Peyer's patch (tissue), 4 donors: ENCODE results near the gene MBD3. TPM values are rescaled to one million over a fixed set of nuclear protein-coding genes. Genes with fewer than 3 reads are reported as not detected.

Experiments used
- DNase-seq, 3 donors: peaks; one replicate each; pipeline ENCODE4 v3.0.0-alpha.2; 2017 to 2019
- H3K27ac ChIP-seq, 4 donors: fragments of 200-600 bp; sonication (generic); one replicate each; pipeline ENCODE4 v1.5.1; 2016 to 2019
- H3K27me3 ChIP-seq, 2 donors: fragments of 200-600 bp; sonication (generic); one replicate each; pipeline ENCODE4 v1.5.1; 2019
- H3K36me3 ChIP-seq, 3 donors: fragments of 200-600 bp; sonication (generic); one replicate each; pipeline ENCODE4 v1.5.1; 2016 to 2019
- H3K4me1 ChIP-seq, 4 donors: fragments of 200-600 bp; sonication (generic); one replicate each; pipeline ENCODE4 v1.5.1; 2016 to 2019
- H3K4me3 ChIP-seq, 4 donors: fragments of 200-600 bp; sonication (generic); 1 replicate in 3 of 4; 2 replicates in 1 of 4; pipeline ENCODE4 v1.5.1; 2016 to 2019; ENCODE audit warnings: mild to moderate bottlenecking in 1 of 4
- H3K9me3 ChIP-seq, 4 donors: fragments of 200-600 bp; sonication (generic); one replicate each; pipeline ENCODE4 v1.5.1; 2016 to 2019; ENCODE audit warnings: mild to moderate bottlenecking in 1 of 4
- CTCF ChIP-seq, 6 experiments: fragments of 450-650 bp in 4 of 6; fragments of 200-600 bp in 2 of 6; sonication (generic) in 1 of 6; IDR thresholded peaks; one replicate each; pipeline ENCODE4 v1.5.1; 2017 to 2019; ENCODE audit warnings: antibody characterized with exemption in 6 of 6, mild to moderate bottlenecking in 3 of 6, moderate library complexity in 1 of 6
- POLR2A ChIP-seq, 2 donors: fragments of 450-650 bp; IDR thresholded peaks; one replicate each; pipeline ENCODE4 v1.5.1; 2017; ENCODE audit warnings: antibody characterized with exemption in 2 of 2, mild to moderate bottlenecking in 2 of 2, moderate library complexity in 2 of 2
- total RNA-seq, 4 donors: library from RNA; depleted of rRNA; stranded (reverse); fragments of >200 nt; gene quantifications; one replicate each; pipeline ENCODE4 v1.1.0, GENCODE V29; 2016

The MBD3 gene
- total RNA-seq, 4 donors from 2014 or later = 58.7 to 110 (median 81.6) TPM

GRCh38 chr19:1577090-1577928 is 15.4 kb downstream of the MBD3 start:
- TF ChIP-seq POLR2A (IDR thresholded peaks at IDR 0.05) = no peak
- TF ChIP-seq CTCF (IDR thresholded peaks at IDR 0.05) = no peak
- no peaks in the 10 kb centered on the region for H3K9me3 ChIP-seq
- H3K4me3 ChIP-seq = no peak overlapping the region
- H3K27ac ChIP-seq = no peak overlapping the region
- H3K4me1 ChIP-seq = no peaks in the 10 kb centered on the region
- H3K27me3 ChIP-seq = no peaks in the 10 kb centered on the region
- peaks cover 0 to 50% (median 0%) of the 10 kb centered on the region in 3 donors for H3K36me3 ChIP-seq
- no peak for DNase-seq

GRCh38 chr19:1576242-1577089 is 16.2 kb downstream of the MBD3 start:
- H3K36me3 ChIP-seq = peaks cover 0 to 42% (median 0%) of the 10 kb centered on the region in 3 donors

GRCh38 chr19:1575323-1576241 is 17.1 kb downstream of the MBD3 start:
- Histone ChIP-seq H3K27me3 (no peaks in the 10 kb centered on the region), H3K27ac (no peak overlapping the region), H3K4me1 (no peaks in the 10 kb centered on the region), H3K9me3 (no peaks in the 10 kb centered on the region), H3K36me3 (peaks cover 0 to 33% (median 0%) of the 10 kb centered on the region in 3 donors), H3K4me3 (no peak overlapping the region)
- no peak for TF ChIP-seq CTCF (IDR thresholded peaks at IDR 0.05)
- no peak for TF ChIP-seq POLR2A (IDR thresholded peaks at IDR 0.05)
- no peak for DNase-seq

More at GRCh38 chr19:1576242-1577089, 16.2 kb downstream of the MBD3 start:
- Histone ChIP-seq H3K4me1 (no peaks in the 10 kb centered on the region), H3K27me3 (no peaks in the 10 kb centered on the region), H3K4me3 (no peak overlapping the region), H3K9me3 (no peaks in the 10 kb centered on the region), H3K27ac (no peak overlapping the region)
- DNase-seq = no peak
- TF ChIP-seq CTCF (IDR thresholded peaks at IDR 0.05) (no peak), POLR2A (IDR thresholded peaks at IDR 0.05) (no peak)

GRCh38 chr19:1574354-1575136 is 18.1 kb downstream of the MBD3 start:
- no peak for TF ChIP-seq POLR2A (IDR thresholded peaks at IDR 0.05)
- no peak for TF ChIP-seq CTCF (IDR thresholded peaks at IDR 0.05)
- H3K9me3 ChIP-seq = no peaks in the 10 kb centered on the region
- no peak overlapping the region for H3K4me3 ChIP-seq
- no peaks in the 10 kb centered on the region for H3K27me3 ChIP-seq
- H3K36me3 ChIP-seq = peaks cover 0 to 23% (median 0%) of the 10 kb centered on the region in 3 donors
- no peak overlapping the region for H3K27ac ChIP-seq
- DNase-seq = no peak
- H3K4me1 ChIP-seq = no peaks in the 10 kb centered on the region
